OCI-LY1 (cell line): Measurements from ENCODE around the gene PACSIN1.

Experiments
- H2AFZ ChIP-seq: fragments of 200-600 bp; sonication (generic), shearing (Covaris generic); 2 replicates; pipeline ENCODE4 v1.6.0; 2014; ENCODE audit warnings: antibody characterized with exemption, mild to moderate bottlenecking, low read length
- H3F3A ChIP-seq: fragments of 200-600 bp; sonication (generic), shearing (Covaris generic); 2 replicates; pipeline ENCODE4 v1.6.0; 2014; ENCODE audit warnings: mild to moderate bottlenecking, antibody characterized with exemption, low read length, moderate library complexity; ENCODE audit not compliant: insufficient read depth
- H3K27ac ChIP-seq: fragments of 200-600 bp; sonication (generic); 2 replicates; pipeline ENCODE4 v1.5.1; 2014; ENCODE audit warnings: low read length, mixed run types, mild to moderate bottlenecking, low read depth; ENCODE audit not compliant: poor library complexity, severe bottlenecking
- H3K27me3 ChIP-seq: fragments of 200-600 bp; sonication (generic); 2 replicates; pipeline ENCODE4 v1.6.0; 2014; ENCODE audit warnings: antibody characterized with exemption, mild to moderate bottlenecking, low read length, moderate library complexity; ENCODE audit not compliant: insufficient read depth
- H3K36me3 ChIP-seq: fragments of 200-600 bp; sonication (generic); 2 replicates; pipeline ENCODE4 v1.6.1; 2014; ENCODE audit warnings: mild to moderate bottlenecking, antibody characterized with exemption, low read length, moderate library complexity, mixed read lengths; ENCODE audit not compliant: insufficient read depth
- H3K4me1 ChIP-seq: fragments of 200-600 bp; sonication (generic); 2 replicates; pipeline ENCODE4 v1.5.1; 2014; ENCODE audit warnings: mild to moderate bottlenecking, low read length, moderate library complexity; ENCODE audit not compliant: insufficient read depth, severe bottlenecking
- H3K4me2 ChIP-seq: fragments of 200-600 bp; sonication (generic), shearing (Covaris generic); 2 replicates; pipeline ENCODE4 v1.6.1; 2014; ENCODE audit warnings: low read length
- H3K4me3 ChIP-seq: fragments of 200-600 bp; sonication (generic); 2 replicates; pipeline ENCODE4 v1.5.1; 2014; ENCODE audit warnings: low read length, low read depth, mild to moderate bottlenecking, mixed read lengths; ENCODE audit not compliant: poor library complexity, severe bottlenecking
- H3K79me2 ChIP-seq: fragments of 200-600 bp; shearing (Covaris generic); 2 replicates; pipeline ENCODE4 v1.6.1; 2016; ENCODE audit warnings: mixed run types, low read length, mixed read lengths; ENCODE audit not compliant: insufficient read depth
- H3K9ac ChIP-seq: fragments of 200-600 bp; sonication (generic), shearing (Covaris generic); 2 replicates; pipeline ENCODE4 v1.6.1; 2014; ENCODE audit warnings: mild to moderate bottlenecking, low read length, mixed read lengths
- H3K9me2 ChIP-seq: fragments of 200-600 bp; sonication (generic), shearing (Covaris generic); 2 replicates; pipeline ENCODE4 v1.6.1; 2014; ENCODE audit warnings: low read depth, mild to moderate bottlenecking, low read length, mixed read lengths
- H3K9me3 ChIP-seq: fragments of 200-600 bp; shearing (Covaris generic); 2 replicates; pipeline ENCODE4 v1.6.1; 2014; ENCODE audit warnings: low read length, mixed read lengths
- H4K20me1 ChIP-seq: fragments of 200-600 bp; sonication (generic), shearing (Covaris generic); 2 replicates; pipeline ENCODE4 v1.6.0; 2016; ENCODE audit warnings: mild to moderate bottlenecking, low read length; ENCODE audit not compliant: insufficient read depth
- CTCF ChIP-seq: fragments of 200-600 bp; sonication (generic), shearing (Covaris generic); IDR thresholded peaks from 2 replicates; pipeline ENCODE4 v1.5.1; 2017; ENCODE audit warnings: mild to moderate bottlenecking, antibody characterized with exemption, low read length, moderate library complexity, mixed read lengths
- EZH2 ChIP-seq: fragments of 200-600 bp; sonication (generic), shearing (Covaris generic); IDR thresholded peaks from 2 replicates; pipeline ENCODE4 v1.8.0; 2017; ENCODE audit warnings: borderline replicate concordance, mixed run types, mild to moderate bottlenecking, antibody characterized with exemption, low read length, moderate library complexity, mixed read lengths

Gene PACSIN1

DNA sequence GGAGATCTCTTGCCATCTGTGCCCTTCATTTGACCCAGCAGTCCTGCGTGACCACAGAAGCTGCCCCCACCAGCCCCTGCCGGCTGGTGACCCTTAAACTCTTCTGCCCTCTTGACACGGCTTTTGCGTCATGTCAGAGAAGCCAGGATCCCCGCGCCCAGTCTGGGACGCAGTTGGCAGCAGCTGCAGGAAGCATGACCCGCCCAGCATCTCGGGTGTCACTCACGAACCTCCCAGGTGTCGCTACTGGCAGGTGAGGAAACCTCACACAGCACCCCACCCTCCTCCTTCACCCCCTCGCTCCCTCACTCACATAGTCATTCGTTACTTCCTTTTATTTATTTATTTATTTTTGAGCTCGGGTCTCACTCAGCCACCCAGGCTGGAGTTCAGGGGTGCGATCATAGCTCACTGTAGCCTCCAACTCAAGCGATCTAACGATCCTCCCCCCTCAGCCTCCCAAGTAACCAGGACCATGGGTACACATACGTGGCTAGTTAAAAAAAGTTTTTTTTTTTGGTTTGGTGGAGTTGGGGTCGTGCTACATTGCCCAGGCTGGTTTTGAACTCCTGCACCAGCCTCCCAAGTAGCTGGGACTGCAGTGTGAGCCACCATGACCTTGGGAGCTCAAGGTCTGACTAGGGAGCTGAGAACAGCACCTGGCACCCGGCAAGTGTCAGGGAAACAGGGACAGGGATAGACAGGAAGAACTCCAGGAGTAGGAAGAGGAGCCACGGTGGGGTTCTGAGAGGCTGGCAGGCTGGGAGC is 104.4 kb downstream of the PACSIN1 start:
- Histone ChIP-seq H3K9me2 (no peaks in the 10 kb centered on the region), H3F3A (no peaks in the 10 kb centered on the region), H3K9ac (no peak overlapping the region), H3K9me3 (no peaks in the 10 kb centered on the region), H3K27me3 (peaks cover 7% of the 10 kb centered on the region; the same call in 1 of the 2 replicates), H3K27ac (no peak overlapping the region), H3K79me2 (no peaks in the 10 kb centered on the region), H3K4me1 (no peaks in the 10 kb centered on the region), H2AFZ (no peak overlapping the region), H3K4me3 (no peak overlapping the region), H3K4me2 (no peak overlapping the region), H3K36me3 (no peaks in the 10 kb centered on the region), H4K20me1 (no peaks in the 10 kb centered on the region)
- no peak for TF ChIP-seq CTCF
- TF ChIP-seq EZH2 = no peak

DNA sequence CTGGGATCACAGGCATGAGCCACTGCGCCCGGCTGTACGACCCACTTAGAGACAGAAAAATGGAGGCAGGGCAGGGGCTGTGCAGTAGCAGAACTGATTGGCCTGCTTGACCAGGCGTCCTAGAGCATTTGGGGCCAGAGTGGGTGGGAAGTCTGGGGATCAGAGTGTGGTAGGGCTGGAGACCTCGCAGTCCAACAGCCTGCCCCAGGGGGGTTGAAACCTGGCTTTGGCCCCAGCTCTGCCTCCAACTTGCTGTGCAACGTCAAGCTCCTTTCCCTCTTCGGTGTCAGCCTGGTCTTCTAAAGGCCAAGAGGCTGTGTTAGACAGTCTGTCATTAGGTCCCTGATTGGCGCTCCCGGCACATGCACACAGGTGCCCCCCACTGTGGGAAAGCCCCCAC is 105.5 kb downstream of the PACSIN1 start:
- Histone ChIP-seq H3K27me3 (peaks cover 7% of the 10 kb centered on the region; the same call in 1 of the 2 replicates), H3K4me2 (no peak overlapping the region), H3K9me3 (no peaks in the 10 kb centered on the region), H4K20me1 (no peaks in the 10 kb centered on the region), H3K27ac (no peak overlapping the region), H2AFZ (no peak overlapping the region), H3K79me2 (no peaks in the 10 kb centered on the region), H3K9me2 (no peaks in the 10 kb centered on the region), H3K4me3 (no peak overlapping the region), H3K36me3 (no peaks in the 10 kb centered on the region), H3K9ac (no peak overlapping the region), H3K4me1 (no peaks in the 10 kb centered on the region), H3F3A (no peaks in the 10 kb centered on the region)
- TF ChIP-seq CTCF = no peak
- TF ChIP-seq EZH2 = no peak

- Histone ChIP-seq H3K79me2 (no peaks in the 10 kb centered on the region), H4K20me1 (no peaks in the 10 kb centered on the region), H3K9me2 (no peaks in the 10 kb centered on the region), H3K36me3 (no peaks in the 10 kb centered on the region), H3K4me2 (no peak overlapping the region), H3K4me1 (no peaks in the 10 kb centered on the region), H2AFZ (no peak overlapping the region), H3K27ac (no peak overlapping the region), H3K9me3 (no peaks in the 10 kb centered on the region), H3K4me3 (no peak overlapping the region), H3F3A (no peaks in the 10 kb centered on the region), H3K9ac (no peak overlapping the region), H3K27me3 (peaks cover 7% of the 10 kb centered on the region; the same call in 1 of the 2 replicates)
- TF ChIP-seq CTCF (no peak), EZH2 (no peak)
Measured at GRCh38 chr6:34572021-34572420, 106.1 kb downstream of the PACSIN1 start.
